ENCODE data around the gene CHID1.
A peak's percentile ranks its signal among the peaks of the same experiment; 100 is the strongest.

CHID1 gene

GRCh38 chr11:855796-856195 is 54.8 kb downstream of the CHID1 start:
- TF ChIP-seq CTCF (IDR thresholded peaks at IDR 0.05; ENCODE audit: insufficient read depth, missing control alignments), result no peak
- FAIRE-seq (no peak), DNase-seq (ENCODE audit: insufficient read length, low spot score) (no peak)

- no peak for FAIRE-seq
Observed at GRCh38 chr11:855330-855674, 55.3 kb downstream of the CHID1 start.

GRCh38 chr11:854601-855329 is 55.8 kb downstream of the CHID1 start:
- no peak for DNase-seq (ENCODE audit: insufficient read length, low spot score)
- TF ChIP-seq CTCF (IDR thresholded peaks at IDR 0.05; ENCODE audit: insufficient read depth, missing control alignments), result no peak
- no peak for FAIRE-seq

More at GRCh38 chr11:855330-855674, 55.3 kb downstream of the CHID1 start:
- no peak for TF ChIP-seq CTCF (IDR thresholded peaks at IDR 0.05; ENCODE audit: insufficient read depth, missing control alignments)
- DNase-seq (ENCODE audit: insufficient read length, low spot score), result no peak

DNA sequence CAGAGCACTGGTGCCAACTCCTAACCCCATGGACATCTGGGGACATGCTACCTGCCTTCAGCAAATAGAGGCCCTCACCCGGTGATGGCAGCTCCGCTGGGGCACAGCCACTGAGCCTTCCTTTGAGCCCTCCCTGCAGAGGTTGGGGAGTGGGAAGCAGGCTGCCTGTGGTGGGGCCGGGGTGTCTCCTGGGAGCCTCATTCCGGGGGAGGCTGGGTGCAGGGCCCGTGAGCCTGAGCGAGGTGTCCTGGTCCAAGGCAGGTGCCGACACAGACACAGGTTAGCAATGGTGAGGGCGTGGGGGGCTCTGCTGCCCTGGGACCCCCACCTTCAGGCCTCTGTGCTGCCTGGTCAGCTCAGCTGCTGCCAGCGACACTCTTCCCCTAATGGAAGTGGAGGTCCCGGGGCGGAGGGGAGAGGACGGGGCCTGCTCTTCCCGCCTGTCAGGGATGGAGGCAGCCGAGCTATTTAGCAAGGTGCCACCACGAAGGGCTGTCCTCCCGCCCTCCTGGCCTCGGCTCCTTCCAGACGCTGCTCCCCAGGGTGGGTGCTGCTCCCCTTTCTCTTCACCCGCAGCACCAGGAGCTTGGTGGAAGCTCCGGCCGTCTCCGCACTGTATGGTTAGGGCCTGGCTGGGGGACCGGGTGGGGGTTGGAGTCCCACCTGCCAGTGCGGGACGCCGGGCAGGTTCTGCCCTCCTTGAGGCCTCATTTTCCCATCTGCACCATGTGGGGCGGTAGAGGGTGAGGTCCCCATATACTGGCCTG is 56.7 kb downstream of the CHID1 start:
- no peak for TF ChIP-seq CTCF (IDR thresholded peaks at IDR 0.05; ENCODE audit: insufficient read depth, missing control alignments)
- DNase-seq (ENCODE audit: insufficient read length, low spot score) (no peak), FAIRE-seq (no peak)

- FAIRE-seq, result no peak
- no peak for TF ChIP-seq CTCF (IDR thresholded peaks at IDR 0.05; ENCODE audit: insufficient read depth, missing control alignments)
- DNase-seq (ENCODE audit: insufficient read length, low spot score), result no peak
Observed at GRCh38 chr11:852762-853161, 57.8 kb downstream of the CHID1 start.

DNA sequence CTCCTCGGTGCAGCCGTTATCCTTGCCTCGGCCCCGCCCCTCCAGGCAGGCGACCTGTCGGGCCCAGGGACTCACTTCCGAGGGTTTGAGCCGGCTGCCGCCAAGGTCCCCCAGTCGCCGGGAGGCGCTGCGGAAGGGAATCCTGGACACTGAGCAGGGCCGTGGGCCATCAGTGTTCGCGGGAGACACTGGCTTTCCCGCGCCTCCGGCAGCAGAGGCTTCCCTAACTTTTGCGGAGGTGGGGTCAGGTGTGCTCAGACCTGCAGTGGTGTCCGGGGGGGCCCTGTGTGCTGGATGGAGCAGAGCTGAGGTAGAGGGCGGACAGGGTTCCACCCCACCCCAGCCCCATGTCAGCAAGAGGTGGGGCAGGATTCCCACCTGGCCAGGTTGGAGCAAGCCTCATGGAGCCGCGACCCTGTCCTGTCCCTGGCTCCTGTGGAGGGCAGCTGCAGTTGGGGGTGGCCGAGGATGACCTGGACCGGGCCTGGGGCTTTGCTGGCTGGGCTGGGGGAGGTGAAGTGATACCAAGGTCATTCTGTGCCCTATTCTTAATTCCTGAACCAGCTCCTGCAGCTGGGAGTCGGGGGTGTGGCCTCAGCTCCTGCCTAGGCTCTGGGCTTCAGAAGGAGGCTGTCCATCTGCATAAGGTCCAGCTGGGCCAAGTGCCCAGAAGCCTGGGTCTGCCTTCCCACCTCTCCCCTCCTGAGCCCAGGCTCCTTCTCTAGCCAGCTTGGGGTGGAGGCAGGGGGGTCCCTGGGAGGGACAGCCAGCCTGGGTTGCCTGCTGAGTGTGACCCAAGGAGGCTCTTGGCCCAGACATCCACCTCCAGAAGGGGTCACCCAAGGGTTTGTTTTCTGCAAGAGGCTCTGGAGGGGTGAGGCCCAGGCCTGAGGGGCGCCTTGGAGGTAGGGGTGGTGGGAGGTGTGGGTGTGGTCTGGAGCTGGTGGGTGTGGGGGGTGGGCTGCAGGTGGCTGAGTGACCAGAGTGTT is 59.5 kb downstream of the CHID1 start:
- peak; percentile 27 for TF ChIP-seq CTCF (IDR thresholded peaks at IDR 0.05; ENCODE audit: insufficient read depth, missing control alignments)
- no peak for FAIRE-seq
- no peak for DNase-seq (ENCODE audit: insufficient read length, low spot score)

All from D721Med (cell line).